Panc1 (cell line): Measurements from ENCODE around the gene NUDT19. TPM values are rescaled to one million over a fixed set of nuclear protein-coding genes. Genes with fewer than 3 reads are reported as not detected.

Source experiments
- ATAC-seq: fragments of 200-7000 bp; cut with Tn5 transposase; 2 replicates; pipeline ENCODE4 v1.9.1; 2020; ENCODE audit warnings: mild to moderate bottlenecking, moderate library complexity
- BruUV-seq: library from RNA; stranded (reverse); fragments of 400-500 nt; replicated peaks from 2 replicates; lab custom pipeline; 2021; lab: Mats Ljungman, UMichigan
- CTCF ChIA-PET: fragments of 300-600 bp; sonication (Branson Sonifier 250); formaldehyde crosslinking; loops from one replicate; lab custom pipeline; 2022; ENCODE audit warnings: antibody characterized with exemption; lab: Charles Lee
- POLR2A ChIA-PET: fragments of 300-600 bp; sonication (Branson Sonifier 250); formaldehyde crosslinking; loops from one replicate; lab custom pipeline; 2022; ENCODE audit warnings: antibody characterized with exemption; lab: Charles Lee
- DNase-seq: peaks from one replicate; pipeline ENCODE4 v3.0.0-alpha.2; 2010; ENCODE audit warnings: low read depth, low spot score
- H3K27ac ChIP-seq: 2 replicates; pipeline ENCODE4 v1.5.1; 2011; ENCODE audit warnings: mild to moderate bottlenecking, low read length, inconsistent platforms
- H3K27me3 ChIP-seq: fragments of 200-500 bp; sonication (Bioruptor generic); 2 replicates; pipeline ENCODE4 v1.6.0; 2014; ENCODE audit warnings: low read length, inconsistent platforms; ENCODE audit not compliant: control insufficient read depth, insufficient read depth
- H3K36me3 ChIP-seq: fragments of 200-500 bp; sonication (Bioruptor generic); 2 replicates; pipeline ENCODE4 v1.5.1; 2014; ENCODE audit warnings: inconsistent platforms, mild to moderate bottlenecking, low read length, moderate library complexity; ENCODE audit not compliant: control insufficient read depth, insufficient read depth
- H3K4me1 ChIP-seq: 2 replicates; pipeline ENCODE4 v1.5.1; 2011; ENCODE audit warnings: inconsistent platforms, mild to moderate bottlenecking, low read length, moderate library complexity; ENCODE audit not compliant: control insufficient read depth, insufficient read depth
- H3K4me3 ChIP-seq, 2 experiments: 2 replicates each; pipeline ENCODE4 v1.5.1; 2011 to 2012; ENCODE audit warnings: low read depth in 2 of 2, low read length in 2 of 2, mild to moderate bottlenecking in 2 of 2, inconsistent platforms in 1 of 2, moderate library complexity in 1 of 2
- H3K9me3 ChIP-seq: fragments of 200-500 bp; sonication (Bioruptor generic); 2 replicates; pipeline ENCODE4 v1.5.1; 2014; ENCODE audit warnings: low read depth, mild to moderate bottlenecking, inconsistent platforms, low read length, moderate library complexity; ENCODE audit not compliant: control insufficient read depth, insufficient read depth
- CTCF ChIP-seq: fragments of 450-650 bp; IDR thresholded peaks from 2 replicates; pipeline ENCODE4 v1.5.1; 2017; ENCODE audit warnings: mild to moderate bottlenecking
- POLR2AphosphoS5 ChIP-seq: IDR thresholded peaks from 2 replicates; pipeline ENCODE4 v1.6.1; 2012; ENCODE audit warnings: mild to moderate bottlenecking, low read depth, low read length, moderate library complexity
- REST ChIP-seq, 2 experiments: IDR thresholded peaks; 2 replicates each; pipeline ENCODE4 v1.6.1; 2011 to 2012; ENCODE audit warnings: low read depth in 2 of 2, control low read depth in 1 of 2, low read length in 1 of 2, mild to moderate bottlenecking in 1 of 2, moderate library complexity in 1 of 2; ENCODE audit not compliant: insufficient read depth in 1 of 2
- SIN3A ChIP-seq: IDR thresholded peaks from 2 replicates; pipeline ENCODE4 v1.6.1; 2012; ENCODE audit warnings: low read depth, mild to moderate bottlenecking, low read length, moderate library complexity, borderline replicate concordance; ENCODE audit not compliant: insufficient read depth
- TCF7L2 ChIP-seq: IDR thresholded peaks from 2 replicates; pipeline ENCODE4 v1.6.1; 2011; ENCODE audit warnings: mild to moderate bottlenecking, low read depth, low read length, inconsistent platforms
- in situ Hi-C: cut with HindIII; loops from 2 replicates; pipeline ENCODE4 v1.10.0; 2016; ENCODE audit warnings: low sequenced_read_pairs, low pct_unique_long_range_greater_than_20kb
- intact Hi-C: fragments of 100-400 bp; cut with micrococcal nuclease; formaldehyde crosslinking; loops from one replicate; pipeline ENCODE4 v1.10.0; 2022; ENCODE audit not compliant: unreplicated experiment
- total RNA-seq: library from RNA; stranded (reverse); gene quantifications from one replicate; pipeline ENCODE4 v1.2.1, GENCODE V29; 2021; ENCODE audit not compliant: unreplicated experiment

Gene NUDT19
- total RNA-seq, 1 experiment from 2014 or later, result 41.4 TPM

GRCh38 chr19:32749361-32749760 is 57.7 kb downstream of the NUDT19 start:
- ChIA-PET POLR2A (no interaction called here), CTCF (no interaction called here)
- intact Hi-C loops (no loop called here), in situ Hi-C loops (no loop called here)
- no peaks in the 10 kb centered on the region for H3K9me3 ChIP-seq
- no peak overlapping the region for H3K4me3 ChIP-seq
- no peaks in the 10 kb centered on the region for H3K4me1 ChIP-seq
- ATAC-seq (no peak), DNase-seq (no peak)
- H3K36me3 ChIP-seq, result no peaks in the 10 kb centered on the region
- TF ChIP-seq SIN3A (no peak), REST (IDR thresholded peaks at IDR 0.05; ENCODE audit: insufficient read depth in 1 of 2, low read depth in 2 of 2, low read length in 1 of 2) (no peak), TCF7L2 (no peak), CTCF (no peak)
- no peak overlapping the region for H3K27ac ChIP-seq
- BruUV-seq, result no TSS peak
- H3K27me3 ChIP-seq, result no peaks in the 10 kb centered on the region; the same call in 1 of the 2 replicates

- POLR2A ChIA-PET, result no interaction called here
- no peak for DNase-seq
- Histone ChIP-seq H3K27ac (no peak overlapping the region), H3K4me1 (no peaks in the 10 kb centered on the region), H3K4me3 (no peak overlapping the region), H3K36me3 (no peaks in the 10 kb centered on the region), H3K27me3 (no peaks in the 10 kb centered on the region; the same call in 1 of the 2 replicates), H3K9me3 (no peaks in the 10 kb centered on the region)
- no peak for ATAC-seq
- in situ Hi-C loops, result no loop called here
- BruUV-seq, result no TSS peak
- TF ChIP-seq CTCF (no peak), REST (IDR thresholded peaks at IDR 0.05; ENCODE audit: insufficient read depth in 1 of 2, low read depth in 2 of 2, low read length in 1 of 2) (no peak), POLR2AphosphoS5 (no peak), TCF7L2 (no peak), SIN3A (no peak)
- intact Hi-C loops, result no loop called here
- CTCF ChIA-PET, result no interaction called here
Measured at GRCh38 chr19:32750441-32751055, 58.9 kb downstream of the NUDT19 start.
